CD4-positive, alpha-beta T cell (primary cell): ENCODE results near the gene TMEM145. TPM values are rescaled to one million over a fixed set of nuclear protein-coding genes. Genes with fewer than 3 reads are reported as not detected.

ENCODE experiments used
- ATAC-seq: fragments of 200-7000 bp; cut with Tn5 transposase; one replicate; pipeline ENCODE4 v1.10.0; 2022; ENCODE audit warnings: mild to moderate bottlenecking; ENCODE audit not compliant: poor library complexity
- CTCF ChIA-PET: fragments of 350-600 bp; sonication (Branson Sonifier 250); formaldehyde crosslinking; loops from one replicate; lab custom pipeline; 2021; ENCODE audit warnings: antibody characterized with exemption, inconsistent platforms; lab: Charles Lee
- POLR2A ChIA-PET: fragments of 350-600 bp; sonication (Branson Sonifier 250); formaldehyde crosslinking; loops from one replicate; lab custom pipeline; 2021; ENCODE audit warnings: antibody characterized with exemption, inconsistent platforms; lab: Charles Lee
- DNase-seq, 14 experiments: peaks; one replicate each; pipeline ENCODE4 v3.0.0-alpha.2; 2013 to 2020; ENCODE audit warnings: mixed read lengths in 2 of 14
- H3K27ac ChIP-seq, 2 donors: one replicate each; pipeline versions ENCODE4 v1.5.1 to v1.7.0; 2013; ENCODE audit warnings: low read length in 2 of 2, low read depth in 1 of 2, mild to moderate bottlenecking in 1 of 2
- H3K27me3 ChIP-seq, 2 experiments: 1 replicate in 1 of 2; 2 replicates in 1 of 2; pipeline versions ENCODE4 v1.6.1 to v1.7.0; 2013; ENCODE audit warnings: low read length in 2 of 2, control low read depth in 1 of 2, mild to moderate bottlenecking in 1 of 2, moderate library complexity in 1 of 2; ENCODE audit not compliant: insufficient read depth in 2 of 2, control insufficient read depth in 1 of 2
- H3K36me3 ChIP-seq: one replicate; pipeline ENCODE4 v1.6.1; 2013; ENCODE audit warnings: low read length, control low read depth; ENCODE audit not compliant: insufficient read depth
- H3K4me1 ChIP-seq: one replicate; pipeline ENCODE4 v1.6.1; 2013; ENCODE audit warnings: low read length, control low read depth; ENCODE audit not compliant: insufficient read depth
- H3K4me3 ChIP-seq: one replicate; pipeline ENCODE4 v1.5.1; 2013; ENCODE audit warnings: mild to moderate bottlenecking, low read length, moderate library complexity
- H3K9me3 ChIP-seq, 2 experiments: 1 replicate in 1 of 2; 2 replicates in 1 of 2; pipeline versions ENCODE4 v1.6.1 to v1.7.0; 2013; ENCODE audit warnings: low read length in 2 of 2, mild to moderate bottlenecking in 2 of 2, control low read depth in 1 of 2, moderate library complexity in 1 of 2; ENCODE audit not compliant: control insufficient read depth in 1 of 2, insufficient read depth in 1 of 2
- H3K27ac Mint-ChIP-seq: one replicate; pipeline ENCODE4 v1.8.0; 2020; ENCODE audit warnings: mixed read lengths
- H3K27me3 Mint-ChIP-seq: one replicate; pipeline ENCODE4 v1.8.0; 2021; ENCODE audit warnings: mixed read lengths
- H3K36me3 Mint-ChIP-seq: one replicate; pipeline ENCODE4 v1.8.0; 2021; ENCODE audit warnings: low read depth, mixed read lengths
- H3K4me1 Mint-ChIP-seq: one replicate; pipeline ENCODE4 v1.8.0; 2021; ENCODE audit warnings: low read depth, mixed read lengths
- H3K4me3 Mint-ChIP-seq: one replicate; pipeline ENCODE4 v1.8.0; 2020; ENCODE audit warnings: mild to moderate bottlenecking, mixed read lengths
- H3K9me3 Mint-ChIP-seq: one replicate; pipeline ENCODE4 v1.8.0; 2020; ENCODE audit warnings: mixed read lengths
- intact Hi-C, 2 experiments: fragments of 100-400 bp; cut with DNase I in 1 of 2; cut with micrococcal nuclease in 1 of 2; formaldehyde crosslinking; loops; one replicate each; pipeline versions ENCODE4 v1.15.1 to v1.9.0; 2023 to 2025; cut with DNase I, micrococcal nuclease
- total RNA-seq, 174 experiments: library from RNA in 2 of 174; stranded (reverse) in 2 of 174; gene quantifications; one replicate each; pipeline ENCODE4 v1.2.3 and lab custom pipeline; 2021 to 2026
- TF ChIP-seq, protein P1 (sequence below): fragments of 200-600 bp; IDR thresholded peaks from one replicate; pipeline ENCODE4 v1.8.0; 2022; ENCODE audit warnings: antibody characterized with exemption, mild to moderate bottlenecking

The TMEM145 gene
- total RNA-seq, 2 experiments from 2014 or later, result not detected

DNA sequence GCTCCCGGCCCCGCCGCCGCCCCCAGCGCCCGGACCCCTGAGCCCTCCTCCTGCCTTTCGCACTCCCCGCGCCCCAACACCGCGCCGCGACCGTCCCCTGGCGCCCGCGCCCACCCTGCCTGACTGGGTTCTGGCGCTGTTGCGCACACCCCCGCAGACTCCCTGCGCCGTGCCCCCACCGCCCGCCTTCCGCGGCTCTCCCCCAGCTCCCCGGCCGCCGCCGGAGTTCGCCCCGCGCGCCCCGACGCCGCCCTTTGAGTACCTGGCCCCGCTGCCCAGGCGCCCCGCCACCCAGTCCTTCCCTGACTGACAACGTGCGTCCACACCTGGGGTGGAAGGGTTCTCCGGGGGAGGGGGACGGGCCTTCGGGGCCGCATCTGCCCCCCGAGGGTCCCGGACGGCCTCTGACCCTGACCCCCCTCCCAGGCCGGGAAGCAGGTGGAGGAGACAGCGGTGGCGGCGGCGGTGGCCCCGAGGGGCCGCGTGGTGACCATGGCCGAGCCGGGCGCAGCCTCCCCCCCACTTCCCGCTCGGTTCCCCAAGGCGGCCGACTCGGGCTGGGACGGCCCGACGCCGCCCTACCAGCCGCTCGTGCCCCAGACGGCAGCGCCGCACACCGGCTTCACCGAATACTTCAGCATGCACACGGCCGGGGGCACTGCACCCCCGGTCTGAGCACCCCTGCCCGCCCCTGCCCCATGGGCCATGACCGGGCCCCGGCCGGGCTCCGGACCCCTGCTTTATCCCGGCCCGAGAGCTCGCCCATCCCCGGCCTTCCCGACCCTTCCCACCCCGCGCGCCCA, 10.9 kb downstream of the TMEM145 start:
- Histone ChIP-seq H3K27me3 (peaks cover 16 to 21% of the 10 kb centered on the region in 2 experiments), H3K4me3 (peak overlapping the region; percentile 84), H3K27ac (no peak overlapping the region), H3K36me3 (no peaks in the 10 kb centered on the region), H3K4me1 (peaks cover 26% of the 10 kb centered on the region), H3K9me3 (peaks cover 0 to 4% of the 10 kb centered on the region in 2 experiments)
- H3K9me3 Mint-ChIP-seq, result no peaks in the 10 kb centered on the region
- peak in 5 of 14 experiments; percentile 7 to 61 (median 24) for DNase-seq
- TF ChIP-seq, protein P1, sequence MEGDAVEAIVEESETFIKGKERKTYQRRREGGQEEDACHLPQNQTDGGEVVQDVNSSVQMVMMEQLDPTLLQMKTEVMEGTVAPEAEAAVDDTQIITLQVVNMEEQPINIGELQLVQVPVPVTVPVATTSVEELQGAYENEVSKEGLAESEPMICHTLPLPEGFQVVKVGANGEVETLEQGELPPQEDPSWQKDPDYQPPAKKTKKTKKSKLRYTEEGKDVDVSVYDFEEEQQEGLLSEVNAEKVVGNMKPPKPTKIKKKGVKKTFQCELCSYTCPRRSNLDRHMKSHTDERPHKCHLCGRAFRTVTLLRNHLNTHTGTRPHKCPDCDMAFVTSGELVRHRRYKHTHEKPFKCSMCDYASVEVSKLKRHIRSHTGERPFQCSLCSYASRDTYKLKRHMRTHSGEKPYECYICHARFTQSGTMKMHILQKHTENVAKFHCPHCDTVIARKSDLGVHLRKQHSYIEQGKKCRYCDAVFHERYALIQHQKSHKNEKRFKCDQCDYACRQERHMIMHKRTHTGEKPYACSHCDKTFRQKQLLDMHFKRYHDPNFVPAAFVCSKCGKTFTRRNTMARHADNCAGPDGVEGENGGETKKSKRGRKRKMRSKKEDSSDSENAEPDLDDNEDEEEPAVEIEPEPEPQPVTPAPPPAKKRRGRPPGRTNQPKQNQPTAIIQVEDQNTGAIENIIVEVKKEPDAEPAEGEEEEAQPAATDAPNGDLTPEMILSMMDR, result no peak
- ChIA-PET POLR2A (no interaction called here), CTCF (interaction anchor here (1.1 kb wide), 1 partner anchor 45 kb away, joined by 3 read pairs; no protein-coding TSS in a partner anchor)
- H3K4me1 Mint-ChIP-seq, result peaks cover 25% of the 10 kb centered on the region
- peaks cover 25% of the 10 kb centered on the region for H3K27me3 Mint-ChIP-seq
- intact Hi-C loops, result loop anchor here in 1 of 2 experiments (2.0 to 10.0 kb wide), 2 partner anchors 81 to 1979 kb away; partner anchors contain the start of genes C19orf47, GSK3A and PLD3
- no peak for ATAC-seq
- no peaks in the 10 kb centered on the region for H3K36me3 Mint-ChIP-seq
- no peak overlapping the region for H3K27ac Mint-ChIP-seq
- no peak overlapping the region for H3K4me3 Mint-ChIP-seq

GRCh38 chr19:42324655-42325307, 11.7 kb downstream of the TMEM145 start:
- DNase-seq (peak in 3 of 14 experiments; percentile 21 to 52 (median 24)), ATAC-seq (no peak)
- Histone ChIP-seq H3K4me1 (peaks cover 26% of the 10 kb centered on the region), H3K9me3 (peaks cover 0 to 4% of the 10 kb centered on the region in 2 experiments), H3K4me3 (peak overlapping the region; percentile 84), H3K27ac (no peak overlapping the region), H3K36me3 (no peaks in the 10 kb centered on the region), H3K27me3 (peaks cover 16 to 21% of the 10 kb centered on the region in 2 experiments)
- intact Hi-C loops, result loop anchor here (1.0 to 10.0 kb wide), 10 partner anchors 22 to 1980 kb away; partner anchors contain the start of genes PAFAH1B3 (in 2 of the 2), PRR19 (in 2 of the 2), C19orf47 (in 1 of the 2) and GSK3A (in 1 of the 2)
- TF ChIP-seq, protein P1, result peak; percentile 90
- peak overlapping the region; percentile 94 for H3K4me3 Mint-ChIP-seq
- peak overlapping the region; percentile 50 for H3K27ac Mint-ChIP-seq
- CTCF ChIA-PET, result interaction anchor here (0.8 kb wide), 1 partner anchor 22 kb away, joined by 3 read pairs; no protein-coding TSS in a partner anchor
- no peaks in the 10 kb centered on the region for H3K9me3 Mint-ChIP-seq
- peaks cover 25% of the 10 kb centered on the region for H3K4me1 Mint-ChIP-seq
- no peaks in the 10 kb centered on the region for H3K36me3 Mint-ChIP-seq
- H3K27me3 Mint-ChIP-seq, result peaks cover 25% of the 10 kb centered on the region
- POLR2A ChIA-PET, result no interaction called here

DNA sequence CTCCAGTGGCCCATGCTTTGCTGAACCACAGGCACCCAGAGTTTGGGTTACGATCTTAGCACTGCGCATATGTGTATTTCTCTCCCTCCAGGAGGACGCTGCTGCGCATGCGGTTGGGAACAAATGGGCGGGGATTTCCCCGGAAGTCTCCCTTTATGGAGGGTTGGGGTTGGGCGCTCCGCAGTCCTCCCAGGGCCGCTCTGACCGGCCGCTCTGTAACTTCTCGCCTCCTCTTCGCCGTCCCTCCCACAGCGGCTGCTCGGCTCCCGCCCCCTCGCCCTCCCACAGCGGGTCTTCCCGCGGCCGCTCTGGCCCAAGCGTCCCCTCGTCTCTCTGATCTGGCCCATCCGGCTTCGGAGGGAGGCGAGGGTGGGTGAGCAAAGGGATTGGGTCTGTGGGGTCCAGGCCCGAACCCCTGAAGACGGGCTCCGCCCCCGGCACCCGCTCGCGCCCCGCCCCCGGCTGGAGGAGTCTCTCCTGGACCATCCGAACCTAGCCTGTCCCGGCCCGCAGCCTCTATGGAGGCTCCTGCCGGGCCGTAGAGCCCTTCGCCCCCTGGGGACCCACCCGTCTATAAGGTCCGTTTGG, 12.3 kb downstream of the TMEM145 start, which contains the start of gene MEGF8:
Gene MEGF8, plus strand, starts transcription at position 328 of the 588 bp plus-strand sequence. CDS start 609 bp downstream, outside the sequence.
- ATAC-seq (peak; percentile 95), DNase-seq (peak; percentile 97 to 99 (median 98))
- H3K4me1 Mint-ChIP-seq, result peaks cover 25% of the 10 kb centered on the region
- H3K4me3 Mint-ChIP-seq, result peak within 1 kb of the TSS; percentile 94
- H3K4me3 ChIP-seq, result peak within 1 kb of the TSS; percentile 84
- H3K36me3 Mint-ChIP-seq, result no peaks in the 10 kb centered on the region
- peak within 1 kb of the TSS; percentile 46 to 55 for H3K27ac ChIP-seq
- H3K27me3 Mint-ChIP-seq, result peaks cover 25% of the 10 kb centered on the region
- H3K9me3 ChIP-seq, result peaks cover 0 to 4% of the 10 kb centered on the region in 2 experiments
- peaks cover 26% of the 10 kb centered on the region for H3K4me1 ChIP-seq
- TF ChIP-seq, protein P1, result no peak
- CTCF ChIA-PET, result interaction anchor here (0.8 kb wide), 1 partner anchor 21 kb away, joined by 3 read pairs; no protein-coding TSS in a partner anchor
- POLR2A ChIA-PET, result no interaction called here
- intact Hi-C loops, result loop anchor here (1.0 to 10.0 kb wide), 10 partner anchors 23 to 1981 kb away; partner anchors contain the start of genes PAFAH1B3 (in 2 of the 2), PRR19 (in 2 of the 2), C19orf47 (in 1 of the 2) and GSK3A (in 1 of the 2)
- peaks cover 16 to 21% of the 10 kb centered on the region in 2 experiments for H3K27me3 ChIP-seq
- H3K27ac Mint-ChIP-seq, result peak within 1 kb of the TSS; percentile 50
- H3K9me3 Mint-ChIP-seq, result no peaks in the 10 kb centered on the region
- H3K36me3 ChIP-seq, result no peaks in the 10 kb centered on the region
